Uterus (tissue), 4 donors: ENCODE results near the gene ABAT. TPM values are rescaled to one million over a fixed set of nuclear protein-coding genes. Genes with fewer than 3 reads are reported as not detected.

Experiments
- DNase-seq, 2 donors: peaks; one replicate each; pipeline ENCODE4 v3.0.0-alpha.2; 2019 to 2020
- H3K27ac ChIP-seq, 2 donors: fragments of 200-600 bp; sonication (generic); 1 replicate in 1 of 2; 2 replicates in 1 of 2; pipeline ENCODE4 v1.5.1; 2016 to 2018
- H3K27me3 ChIP-seq, 2 donors: fragments of 200-600 bp; sonication (generic); one replicate each; pipeline ENCODE4 v1.5.1; 2018 to 2019; ENCODE audit warnings: control low read depth in 1 of 2
- H3K36me3 ChIP-seq, 2 donors: fragments of 200-600 bp; sonication (generic); one replicate each; pipeline ENCODE4 v1.5.1; 2019; ENCODE audit warnings: control low read depth in 1 of 2
- H3K4me1 ChIP-seq, 2 donors: fragments of 200-600 bp; sonication (generic); one replicate each; pipeline ENCODE4 v1.5.1; 2018 to 2019; ENCODE audit warnings: control low read depth in 1 of 2
- H3K4me3 ChIP-seq, 2 donors: fragments of 200-600 bp; sonication (generic); 1 replicate in 1 of 2; 2 replicates in 1 of 2; pipeline ENCODE4 v1.5.1; 2018 to 2019; ENCODE audit warnings: mild to moderate bottlenecking in 1 of 2
- H3K9me3 ChIP-seq, 2 donors: fragments of 200-600 bp; sonication (generic); one replicate each; pipeline ENCODE4 v1.5.1; 2019; ENCODE audit warnings: control low read depth in 1 of 2
- POLR2A ChIP-seq, 2 donors: fragments of 450-650 bp; IDR thresholded peaks; one replicate each; pipeline ENCODE4 v1.6.1; 2016; ENCODE audit warnings: antibody characterized with exemption in 2 of 2, mild to moderate bottlenecking in 1 of 2, moderate library complexity in 1 of 2
- intact Hi-C: fragments of 100-400 bp; cut with DNase I; formaldehyde crosslinking; loops from one replicate; pipeline ENCODE4 v1.15.1; 2023; ENCODE audit warnings: low total_unique reads
- total RNA-seq, 4 donors: library from RNA; depleted of rRNA in 3 of 4; stranded (reverse); fragments of >200 nt in 3 of 4; gene quantifications; one replicate each; pipeline versions ENCODE4 v1.1.0 to v1.2.4, GENCODE V29; 2014 to 2023
- TF ChIP-seq, protein P1 (sequence below), 4 experiments: fragments of 200-600 bp in 2 of 4; fragments of 450-650 bp in 2 of 4; sonication (generic) in 2 of 4; IDR thresholded peaks; one replicate each; pipeline ENCODE4 v1.5.1; 2016 to 2019; ENCODE audit warnings: antibody characterized with exemption in 4 of 4, mild to moderate bottlenecking in 2 of 4, moderate library complexity in 1 of 4
- donor health status: DM: yes; HTN: yes; CAD: no.

ABAT gene
- total RNA-seq, 4 donors from 2014 or later = 1.0 to 11.0 (median 6.7) TPM

GRCh38 chr16:8716052-8716451 is 41.6 kb downstream of the ABAT start:
- intact Hi-C loops = no loop called here
- no peak for DNase-seq
- Histone ChIP-seq H3K4me1 (no peaks in the 10 kb centered on the region), H3K36me3 (no peaks in the 10 kb centered on the region), H3K9me3 (no peaks in the 10 kb centered on the region), H3K27ac (no peak overlapping the region), H3K4me3 (no peak overlapping the region), H3K27me3 (no peaks in the 10 kb centered on the region)
- no peak for TF ChIP-seq POLR2A (IDR thresholded peaks at IDR 0.05)
- TF ChIP-seq, protein P1, sequence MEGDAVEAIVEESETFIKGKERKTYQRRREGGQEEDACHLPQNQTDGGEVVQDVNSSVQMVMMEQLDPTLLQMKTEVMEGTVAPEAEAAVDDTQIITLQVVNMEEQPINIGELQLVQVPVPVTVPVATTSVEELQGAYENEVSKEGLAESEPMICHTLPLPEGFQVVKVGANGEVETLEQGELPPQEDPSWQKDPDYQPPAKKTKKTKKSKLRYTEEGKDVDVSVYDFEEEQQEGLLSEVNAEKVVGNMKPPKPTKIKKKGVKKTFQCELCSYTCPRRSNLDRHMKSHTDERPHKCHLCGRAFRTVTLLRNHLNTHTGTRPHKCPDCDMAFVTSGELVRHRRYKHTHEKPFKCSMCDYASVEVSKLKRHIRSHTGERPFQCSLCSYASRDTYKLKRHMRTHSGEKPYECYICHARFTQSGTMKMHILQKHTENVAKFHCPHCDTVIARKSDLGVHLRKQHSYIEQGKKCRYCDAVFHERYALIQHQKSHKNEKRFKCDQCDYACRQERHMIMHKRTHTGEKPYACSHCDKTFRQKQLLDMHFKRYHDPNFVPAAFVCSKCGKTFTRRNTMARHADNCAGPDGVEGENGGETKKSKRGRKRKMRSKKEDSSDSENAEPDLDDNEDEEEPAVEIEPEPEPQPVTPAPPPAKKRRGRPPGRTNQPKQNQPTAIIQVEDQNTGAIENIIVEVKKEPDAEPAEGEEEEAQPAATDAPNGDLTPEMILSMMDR (IDR thresholded peaks at IDR 0.05) = no peak

- Histone ChIP-seq H3K4me1 (no peaks in the 10 kb centered on the region), H3K9me3 (no peaks in the 10 kb centered on the region), H3K27me3 (no peaks in the 10 kb centered on the region), H3K27ac (no peak overlapping the region), H3K36me3 (no peaks in the 10 kb centered on the region), H3K4me3 (no peak overlapping the region)
- no peak for DNase-seq
- intact Hi-C loops = no loop called here
- TF ChIP-seq POLR2A (IDR thresholded peaks at IDR 0.05) = no peak
Observed at GRCh38 chr16:8716592-8716991, 42.2 kb downstream of the ABAT start.

DNA sequence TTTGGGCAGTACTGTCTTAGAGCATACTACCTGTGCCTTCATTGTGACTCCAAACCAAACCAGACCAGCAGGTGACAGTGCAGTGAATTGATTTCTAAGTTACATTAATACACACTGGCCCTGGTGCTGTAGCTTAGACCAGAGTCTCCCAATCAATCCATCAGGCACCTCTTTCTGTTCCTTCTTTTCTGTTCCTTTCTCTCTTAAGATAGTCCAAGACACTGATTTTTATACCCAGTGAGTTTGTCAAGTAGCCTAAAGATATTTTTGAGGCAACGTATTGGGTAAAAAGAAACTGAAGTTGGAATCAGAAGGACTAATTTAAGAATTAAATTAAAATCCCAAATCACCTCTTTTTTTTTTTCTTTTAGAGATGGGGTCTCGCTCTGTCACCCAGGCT is 43.1 kb downstream of the ABAT start:
- intact Hi-C loops = no loop called here
- no peak for TF ChIP-seq POLR2A (IDR thresholded peaks at IDR 0.05)
- TF ChIP-seq, protein P1 (IDR thresholded peaks at IDR 0.05) = no peak
- DNase-seq = no peak
- Histone ChIP-seq H3K36me3 (no peaks in the 10 kb centered on the region), H3K27me3 (no peaks in the 10 kb centered on the region), H3K9me3 (no peaks in the 10 kb centered on the region), H3K4me3 (no peak overlapping the region), H3K4me1 (no peaks in the 10 kb centered on the region), H3K27ac (no peak overlapping the region)

DNA sequence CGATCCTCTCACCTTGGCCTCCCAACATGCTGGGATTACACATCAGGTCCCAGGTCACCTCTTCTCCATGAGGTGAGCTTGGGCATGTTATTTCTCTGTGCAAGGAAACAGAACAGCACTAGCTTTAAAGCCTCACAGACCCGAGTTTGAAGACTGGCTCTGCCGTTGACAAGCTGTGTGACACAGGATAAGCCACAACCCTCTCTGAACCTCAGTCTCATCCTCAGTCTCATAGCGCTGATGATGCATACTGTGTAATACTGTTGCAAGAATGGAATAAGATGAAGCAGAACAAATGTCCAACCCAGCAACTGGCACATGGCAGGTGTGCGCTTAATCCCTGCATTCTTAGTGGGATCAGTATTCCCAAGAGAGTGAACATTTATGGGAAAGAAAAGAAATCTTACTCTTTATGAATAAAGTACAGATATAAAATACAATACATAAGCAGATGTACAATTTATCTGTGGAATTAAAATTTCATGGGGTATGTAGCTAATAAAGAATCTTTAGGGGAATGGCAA is 43.5 kb downstream of the ABAT start:
- intact Hi-C loops = no loop called here
- Histone ChIP-seq H3K9me3 (no peaks in the 10 kb centered on the region), H3K27ac (no peak overlapping the region), H3K27me3 (no peaks in the 10 kb centered on the region), H3K36me3 (no peaks in the 10 kb centered on the region), H3K4me1 (no peaks in the 10 kb centered on the region), H3K4me3 (no peak overlapping the region)
- no peak for DNase-seq
- TF ChIP-seq, protein P1 (IDR thresholded peaks at IDR 0.05) = no peak
- TF ChIP-seq POLR2A (IDR thresholded peaks at IDR 0.05) = no peak

- Histone ChIP-seq H3K27me3 (no peaks in the 10 kb centered on the region), H3K4me3 (no peak overlapping the region), H3K4me1 (no peaks in the 10 kb centered on the region), H3K27ac (no peak overlapping the region), H3K36me3 (no peaks in the 10 kb centered on the region), H3K9me3 (no peaks in the 10 kb centered on the region)
- DNase-seq = no peak
- intact Hi-C loops = no loop called here
- no peak for TF ChIP-seq POLR2A (IDR thresholded peaks at IDR 0.05)
- TF ChIP-seq, protein P1 (IDR thresholded peaks at IDR 0.05) = no peak
Observed at GRCh38 chr16:8718851-8719680, 44.6 kb downstream of the ABAT start.
